ENCODE results near the gene MAST4. TPM values are rescaled to one million over a fixed set of nuclear protein-coding genes. Genes with fewer than 3 reads are reported as not detected.
A peak's percentile ranks its signal among the peaks of the same experiment; 100 is the strongest.

MAST4 gene
- polyA plus RNA-seq, 1 experiment: 11.6 TPM

DNA sequence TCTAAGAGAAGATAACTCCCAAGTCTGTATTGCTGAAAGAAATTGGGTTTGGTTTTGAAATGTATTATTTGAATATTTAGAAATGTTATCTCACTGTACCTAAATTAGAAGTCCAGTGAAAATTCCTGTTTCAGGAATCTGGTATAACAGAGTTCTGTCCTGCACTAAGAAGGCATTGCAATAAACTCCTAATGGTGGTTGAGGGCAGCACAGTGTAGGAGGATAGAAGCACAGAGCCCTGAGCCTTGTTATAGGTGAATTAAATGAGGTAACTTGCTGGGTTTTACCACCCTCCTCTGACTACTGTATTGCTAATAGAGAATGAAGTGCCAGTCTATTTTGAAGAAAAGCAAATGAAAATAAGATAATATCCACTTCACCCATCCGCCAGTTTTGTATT lies 457.0 kb downstream of the MAST4 start:
- Histone ChIP-seq H3K9me3 (ENCODE audit: control insufficient read depth, insufficient read depth, low read length) (no peaks in the 10 kb centered on the region), H3K4me3 (ENCODE audit: low read depth, low read length) (no peak overlapping the region), H3K27me3 (ENCODE audit: control insufficient read depth, insufficient read depth, low read length) (no peaks in the 10 kb centered on the region), H3K27ac (ENCODE audit: low read depth, low read length) (no peak overlapping the region)
- no peak for DNase-seq (ENCODE audit: low read depth, low spot score)
- TF ChIP-seq, protein P1, sequence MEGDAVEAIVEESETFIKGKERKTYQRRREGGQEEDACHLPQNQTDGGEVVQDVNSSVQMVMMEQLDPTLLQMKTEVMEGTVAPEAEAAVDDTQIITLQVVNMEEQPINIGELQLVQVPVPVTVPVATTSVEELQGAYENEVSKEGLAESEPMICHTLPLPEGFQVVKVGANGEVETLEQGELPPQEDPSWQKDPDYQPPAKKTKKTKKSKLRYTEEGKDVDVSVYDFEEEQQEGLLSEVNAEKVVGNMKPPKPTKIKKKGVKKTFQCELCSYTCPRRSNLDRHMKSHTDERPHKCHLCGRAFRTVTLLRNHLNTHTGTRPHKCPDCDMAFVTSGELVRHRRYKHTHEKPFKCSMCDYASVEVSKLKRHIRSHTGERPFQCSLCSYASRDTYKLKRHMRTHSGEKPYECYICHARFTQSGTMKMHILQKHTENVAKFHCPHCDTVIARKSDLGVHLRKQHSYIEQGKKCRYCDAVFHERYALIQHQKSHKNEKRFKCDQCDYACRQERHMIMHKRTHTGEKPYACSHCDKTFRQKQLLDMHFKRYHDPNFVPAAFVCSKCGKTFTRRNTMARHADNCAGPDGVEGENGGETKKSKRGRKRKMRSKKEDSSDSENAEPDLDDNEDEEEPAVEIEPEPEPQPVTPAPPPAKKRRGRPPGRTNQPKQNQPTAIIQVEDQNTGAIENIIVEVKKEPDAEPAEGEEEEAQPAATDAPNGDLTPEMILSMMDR (IDR thresholded peaks at IDR 0.05; ENCODE audit: low read depth, low read length): no peak
- ChIA-PET CTCF (interaction anchor here (1.0 kb wide), 1 partner anchor 66 kb away, joined by 3 read pairs; no protein-coding TSS in a partner anchor), POLR2A (no interaction called here)

DNA sequence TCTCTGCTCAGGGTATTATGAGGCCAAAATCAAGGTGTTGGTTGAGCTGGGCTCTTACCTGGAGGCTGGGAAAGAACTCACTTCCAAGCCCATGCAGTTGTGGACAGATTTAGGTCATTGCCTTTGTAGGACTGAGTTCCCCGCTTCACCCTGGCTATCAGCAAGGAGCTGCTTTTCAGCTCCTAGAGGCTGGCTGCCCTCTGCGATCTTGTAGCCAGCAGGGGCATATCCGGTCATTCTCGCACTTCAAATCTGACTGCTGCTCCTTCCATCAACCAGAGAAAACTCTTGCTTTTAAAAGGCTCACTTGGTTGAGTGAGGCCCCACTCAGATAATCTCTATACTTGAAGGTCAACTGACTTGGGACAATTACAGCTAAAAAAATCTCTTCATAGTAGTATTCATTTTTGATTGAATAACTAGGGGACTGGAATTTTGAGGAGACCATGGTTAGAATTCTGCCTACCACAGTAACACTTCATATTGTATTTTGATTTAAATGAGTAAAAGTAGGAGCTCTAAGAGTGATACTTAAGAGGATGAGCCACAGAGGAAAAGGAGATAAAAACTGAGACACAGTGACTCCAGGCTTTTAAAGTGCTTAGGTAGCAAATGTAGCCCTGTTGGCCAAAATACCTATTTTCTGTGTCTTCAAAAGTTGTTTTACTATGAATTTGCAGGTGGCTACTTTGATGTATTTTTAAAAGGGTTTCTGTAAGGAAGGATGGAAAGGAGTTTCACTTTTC lies 463.0 kb downstream of the MAST4 start:
- ChIA-PET POLR2A (no interaction called here), CTCF (interaction anchor here (0.8 to 1.0 kb wide), 3 partner anchors 12 to 150 kb away, joined by 3 to 6 read pairs (median 4); no protein-coding TSS in a partner anchor)
- H3K9me3 ChIP-seq (ENCODE audit: control insufficient read depth, insufficient read depth, low read length): no peaks in the 10 kb centered on the region
- no peak for DNase-seq (ENCODE audit: low read depth, low spot score)
- peak overlapping the region; percentile 34 for H3K4me3 ChIP-seq (ENCODE audit: low read depth, low read length)
- TF ChIP-seq, protein P1 (IDR thresholded peaks at IDR 0.05; ENCODE audit: low read depth, low read length): no peak
- H3K27me3 ChIP-seq (ENCODE audit: control insufficient read depth, insufficient read depth, low read length): no peaks in the 10 kb centered on the region
- H3K27ac ChIP-seq (ENCODE audit: low read depth, low read length): peak overlapping the region; percentile 63

DNA sequence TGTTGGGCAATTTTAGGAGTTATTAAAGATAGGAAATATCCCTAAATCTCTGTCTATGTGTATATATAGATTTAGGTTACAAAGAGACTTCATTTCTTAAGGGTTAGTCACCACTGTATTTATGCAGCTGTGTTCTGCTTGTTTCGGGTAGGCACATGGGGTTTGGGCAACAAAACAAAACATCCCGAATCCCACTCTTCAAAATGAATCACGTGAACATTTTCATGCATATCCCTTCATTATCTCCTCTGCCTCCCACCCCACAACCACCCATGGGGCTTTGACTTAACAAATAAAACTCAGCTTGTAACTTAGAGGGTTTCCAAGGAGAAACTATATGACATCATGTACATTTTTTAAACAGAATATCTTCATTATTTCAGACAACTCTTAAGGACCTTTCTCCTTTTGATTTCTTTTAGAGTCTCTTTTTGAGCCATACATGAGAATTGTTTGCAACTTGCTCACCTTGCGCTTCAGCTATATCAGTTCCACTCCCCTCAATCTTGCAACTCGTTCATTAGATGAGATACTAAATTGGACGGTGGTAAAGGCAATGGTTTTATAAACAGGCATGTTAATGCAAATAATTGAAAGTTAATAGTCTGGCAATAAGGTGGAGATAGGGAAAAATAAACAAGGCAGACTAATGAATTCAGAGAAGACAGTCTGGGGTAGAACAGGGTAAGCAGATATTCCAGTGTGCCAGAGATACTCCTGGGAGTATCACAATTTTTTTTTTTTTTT lies 463.7 kb downstream of the MAST4 start:
- peak overlapping the region; percentile 26 for H3K4me3 ChIP-seq (ENCODE audit: low read depth, low read length)
- peak overlapping the region; percentile 58 for H3K27ac ChIP-seq (ENCODE audit: low read depth, low read length)
- H3K9me3 ChIP-seq (ENCODE audit: control insufficient read depth, insufficient read depth, low read length): no peaks in the 10 kb centered on the region
- no peaks in the 10 kb centered on the region for H3K27me3 ChIP-seq (ENCODE audit: control insufficient read depth, insufficient read depth, low read length)
- peak; percentile 61 for DNase-seq (ENCODE audit: low read depth, low spot score)
- CTCF ChIA-PET: interaction anchor here (0.9 to 1.0 kb wide), 2 partner anchors 90 to 150 kb away, joined by 4 to 6 read pairs; no protein-coding TSS in a partner anchor
- TF ChIP-seq, protein P1 (IDR thresholded peaks at IDR 0.05; ENCODE audit: low read depth, low read length): no peak
- POLR2A ChIA-PET: no interaction called here

DNA sequence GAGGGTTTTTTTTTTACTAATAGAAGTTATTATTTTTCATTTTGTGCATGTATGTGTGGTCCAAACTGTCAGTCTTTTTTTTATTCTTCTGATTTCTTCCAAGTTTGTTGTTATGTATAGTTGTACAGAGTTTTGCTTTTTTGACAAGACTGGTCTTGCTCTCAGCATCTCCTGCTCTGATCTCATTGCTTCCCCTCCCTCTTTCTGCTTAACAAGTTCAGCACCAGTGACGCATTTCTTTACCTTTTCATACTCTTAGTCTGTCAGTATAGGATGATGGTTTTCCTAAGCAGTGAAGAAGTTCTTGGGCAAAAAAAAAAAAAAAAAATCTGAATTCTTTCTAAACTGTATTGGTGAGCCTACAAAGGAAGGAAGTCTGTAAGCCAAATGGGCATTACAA lies 465.3 kb downstream of the MAST4 start:
- no peak overlapping the region for H3K27ac ChIP-seq (ENCODE audit: low read depth, low read length)
- DNase-seq (ENCODE audit: low read depth, low spot score): no peak
- no peak overlapping the region for H3K4me3 ChIP-seq (ENCODE audit: low read depth, low read length)
- H3K9me3 ChIP-seq (ENCODE audit: control insufficient read depth, insufficient read depth, low read length): no peaks in the 10 kb centered on the region
- POLR2A ChIA-PET: no interaction called here
- CTCF ChIA-PET: no interaction called here
- H3K27me3 ChIP-seq (ENCODE audit: control insufficient read depth, insufficient read depth, low read length): no peaks in the 10 kb centered on the region
- TF ChIP-seq, protein P1 (IDR thresholded peaks at IDR 0.05; ENCODE audit: low read depth, low read length): no peak

DNA sequence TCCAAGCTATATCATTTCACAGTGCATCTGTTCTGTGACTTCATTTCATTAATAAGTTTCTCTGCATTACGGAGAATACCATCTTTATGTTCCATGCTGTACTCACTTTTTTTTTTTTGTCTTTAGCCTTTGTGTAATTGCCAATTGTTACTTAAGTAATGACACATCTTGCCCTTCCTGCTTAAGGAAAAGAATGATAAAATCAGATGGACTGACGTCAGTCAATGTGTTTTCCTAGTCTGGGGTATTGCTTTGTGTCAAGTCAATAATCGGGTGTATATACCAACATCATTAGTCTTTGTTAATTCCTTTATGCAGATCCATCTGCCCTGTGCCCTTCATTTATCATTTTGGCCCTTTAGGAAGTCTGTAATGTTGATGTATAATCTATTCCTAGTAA lies 466.9 kb downstream of the MAST4 start:
- POLR2A ChIA-PET: no interaction called here
- CTCF ChIA-PET: interaction anchor here (0.6 kb wide), 1 partner anchor 30 kb away, joined by 4 read pairs; no protein-coding TSS in a partner anchor
- DNase-seq (ENCODE audit: low read depth, low spot score): no peak
- Histone ChIP-seq H3K27me3 (ENCODE audit: control insufficient read depth, insufficient read depth, low read length) (no peaks in the 10 kb centered on the region), H3K27ac (ENCODE audit: low read depth, low read length) (no peak overlapping the region), H3K4me3 (ENCODE audit: low read depth, low read length) (no peak overlapping the region), H3K9me3 (ENCODE audit: control insufficient read depth, insufficient read depth, low read length) (no peaks in the 10 kb centered on the region)
- TF ChIP-seq, protein P1 (IDR thresholded peaks at IDR 0.05; ENCODE audit: low read depth, low read length): no peak
